SW 1271 (cell line): ENCODE data around the gene FAM83G.
"Not testable (repeated sequence)": the region's sequence is repeated elsewhere in the genome, so short reads cannot be mapped to it uniquely, and the experiment has no call there.

Source experiments
- DNase-seq, 2 experiments: peaks; one replicate each; lab custom pipeline; 2025; lab: John Stamatoyannopoulos, UW

The FAM83G gene

GRCh38 chr17:18951941-18952842 lies 52.4 kb downstream of the FAM83G start, which contains the start of gene SLC5A10:
TSS of gene SLC5A10 (plus strand) at chr17:18952165. CDS start at chr17:18952206, 41 bp downstream.
- no peak for DNase-seq

- no peak for DNase-seq
Measured at GRCh38 chr17:18950944-18951905, 53.3 kb downstream of the FAM83G start.

- DNase-seq: no peak
Measured at GRCh38 chr17:18950346-18950745, 54.2 kb downstream of the FAM83G start.

GRCh38 chr17:18949566-18949965 lies 55.0 kb downstream of the FAM83G start:
- DNase-seq: no peak

- no peak for DNase-seq
Measured at GRCh38 chr17:18948476-18949006, 56.0 kb downstream of the FAM83G start.

GRCh38 chr17:18947866-18948265 lies 56.7 kb downstream of the FAM83G start:
- DNase-seq: no peak

GRCh38 chr17:18946536-18946935 lies 58.0 kb downstream of the FAM83G start:
- DNase-seq: no peak

- DNase-seq: no peak
Measured at GRCh38 chr17:18944646-18945045, 59.9 kb downstream of the FAM83G start.

- DNase-seq: no peak
Measured at GRCh38 chr17:18938692-18939023, 65.9 kb downstream of the FAM83G start.

GRCh38 chr17:18937981-18938691 lies 66.4 kb downstream of the FAM83G start:
- no peak for DNase-seq

GRCh38 chr17:18933102-18934058 lies 71.2 kb downstream of the FAM83G start:
- no peak for DNase-seq

- DNase-seq: no peak
Measured at GRCh38 chr17:18932360-18933055, 72.1 kb downstream of the FAM83G start.

- no peak for DNase-seq
Measured at GRCh38 chr17:18928628-18929125, 75.9 kb downstream of the FAM83G start.

- no peak for DNase-seq
Measured at GRCh38 chr17:18925187-18925586, 79.4 kb downstream of the FAM83G start.

GRCh38 chr17:18922596-18922995 lies 82.0 kb downstream of the FAM83G start:
- not testable (repeated sequence) for DNase-seq

GRCh38 chr17:18921912-18922451 lies 82.6 kb downstream of the FAM83G start:
- no peak for DNase-seq

GRCh38 chr17:18921485-18921884 lies 83.1 kb downstream of the FAM83G start:
- no peak for DNase-seq

- no peak for DNase-seq
Measured at GRCh38 chr17:18920911-18921441, 83.6 kb downstream of the FAM83G start.

- no peak for DNase-seq
Measured at GRCh38 chr17:18919963-18920362, 84.6 kb downstream of the FAM83G start.
